Measurements from ENCODE around the gene NHP2.
"Not testable (repeated sequence)": the region's sequence is repeated elsewhere in the genome, so short reads cannot be mapped to it uniquely, and the experiment has no call there.

Gene NHP2

GRCh38 chr5:178129296-178129695 lies 24.4 kb downstream of the NHP2 start:
- no peak for DNase-seq

GRCh38 chr5:178127300-178128009 lies 26.2 kb downstream of the NHP2 start:
- DNase-seq, result not testable (repeated sequence)

- no peak for DNase-seq
Measured at GRCh38 chr5:178126556-178126955, 27.1 kb downstream of the NHP2 start.

GRCh38 chr5:178125253-178125906 lies 28.3 kb downstream of the NHP2 start:
- no peak for DNase-seq

- DNase-seq, result no peak
Measured at GRCh38 chr5:178123966-178124925, 29.4 kb downstream of the NHP2 start.

GRCh38 chr5:178123094-178123965 lies 30.4 kb downstream of the NHP2 start:
- DNase-seq, result no peak

- DNase-seq, result no peak
Measured at GRCh38 chr5:178122346-178122745, 31.3 kb downstream of the NHP2 start.

- no peak for DNase-seq
Measured at GRCh38 chr5:178121391-178122276, 32.1 kb downstream of the NHP2 start.

GRCh38 chr5:178120607-178121357 lies 32.9 kb downstream of the NHP2 start:
- peak; percentile 89 for DNase-seq

GRCh38 chr5:178119915-178120606 lies 33.6 kb downstream of the NHP2 start:
- DNase-seq, result no peak

- DNase-seq, result no peak
Measured at GRCh38 chr5:178117923-178118701, 35.6 kb downstream of the NHP2 start.

- DNase-seq, result no peak
Measured at GRCh38 chr5:178116143-178116885, 37.4 kb downstream of the NHP2 start.

- no peak for DNase-seq
Measured at GRCh38 chr5:178115814-178116142, 37.9 kb downstream of the NHP2 start.

GRCh38 chr5:178115136-178115813 lies 38.4 kb downstream of the NHP2 start:
- DNase-seq, result no peak

GRCh38 chr5:178114325-178115135 lies 39.2 kb downstream of the NHP2 start:
- no peak for DNase-seq

GRCh38 chr5:178113841-178114324 lies 39.8 kb downstream of the NHP2 start:
- no peak for DNase-seq
